GM12878 (cell line): ENCODE data around the gene PTPN18. TPM values are rescaled to one million over a fixed set of nuclear protein-coding genes. Genes with fewer than 3 reads are reported as not detected.

ENCODE experiments used
- ATAC-seq: fragments of 200-7000 bp; cut with Tn5 transposase; 3 replicates; pipeline ENCODE4 v1.9.1; 2020; ENCODE audit warnings: mild to moderate bottlenecking, moderate library complexity
- BruUV-seq: library from RNA; stranded (reverse); fragments of 400-500 nt; replicated peaks from 2 replicates; lab custom pipeline; 2021; lab: Mats Ljungman, UMichigan
- CTCF ChIA-PET: fragments of 300-600 bp; sonication (Branson Sonifier 250); formaldehyde crosslinking; extraction: SDS; loops from one replicate; lab custom pipeline; 2021; ENCODE audit warnings: inconsistent platforms; lab: Yijun Ruan, JAX
- POLR2A ChIA-PET: fragments of 350-600 bp; formaldehyde crosslinking; extraction: SDS; loops from one replicate; lab custom pipeline; 2021; ENCODE audit warnings: inconsistent platforms; lab: Charles Lee
- RAD21 ChIA-PET: fragments of 300-600 bp; sonication (Branson Sonifier 250); formaldehyde crosslinking; loops from one replicate; lab custom pipeline; 2023; ENCODE audit warnings: antibody characterized with exemption; ENCODE audit not compliant: unreplicated experiment; lab: Charles Lee
- SMC1A ChIA-PET: fragments of 300-600 bp; sonication (Branson Sonifier 250); formaldehyde crosslinking; loops from one replicate; lab custom pipeline; 2023; ENCODE audit not compliant: unreplicated experiment, uncharacterized antibody; lab: Charles Lee
- DNase-seq: peaks from one replicate; pipeline ENCODE4 v3.0.0-alpha.2; 2011; ENCODE audit warnings: low read depth, low spot score
- FAIRE-seq: peaks from 3 replicates; lab custom pipeline; 2011; peaks lifted over from hg19 to GRCh38; lab: Jason Lieb, UNC
- H2AFZ ChIP-seq: 2 replicates; pipeline ENCODE4 v1.6.0; 2011; ENCODE audit warnings: low read depth, low read length, control low read depth; ENCODE audit not compliant: control insufficient read depth
- H3K27ac ChIP-seq: 2 replicates; pipeline ENCODE4 v1.5.1; 2011; ENCODE audit warnings: control low read depth; ENCODE audit not compliant: control insufficient read depth, insufficient read depth
- H3K27me3 ChIP-seq, 2 experiments: replicated peaks in 1 of 2; 2 replicates each; pipeline versions ENCODE4 v1.6.0 to v1.6.1; 2011; ENCODE audit warnings: low read length in 1 of 2; ENCODE audit not compliant: control insufficient read depth in 2 of 2, insufficient read depth in 2 of 2
- H3K36me3 ChIP-seq, 2 experiments: 2 replicates each; pipeline ENCODE4 v1.5.1; 2011; ENCODE audit warnings: low read length in 1 of 2; ENCODE audit not compliant: control insufficient read depth in 2 of 2, insufficient read depth in 2 of 2
- H3K4me1 ChIP-seq: 2 replicates; pipeline ENCODE4 v1.6.1; 2011; ENCODE audit warnings: mild to moderate bottlenecking, low read length, moderate library complexity, mixed read lengths; ENCODE audit not compliant: control insufficient read depth, insufficient read depth
- H3K4me2 ChIP-seq: 2 replicates; pipeline ENCODE4 v1.6.0; 2011; ENCODE audit warnings: control low read depth; ENCODE audit not compliant: control insufficient read depth, insufficient read depth
- H3K4me3 ChIP-seq: fragments of 200-600 bp; sonication (generic); 2 replicates; pipeline ENCODE4 v1.5.1; 2016
- H3K79me2 ChIP-seq: 2 replicates; pipeline ENCODE4 v1.6.0; 2011; ENCODE audit warnings: low read length; ENCODE audit not compliant: control insufficient read depth, insufficient read depth
- H3K9ac ChIP-seq: 2 replicates; pipeline ENCODE4 v1.8.0; 2011; ENCODE audit warnings: low read length, control low read depth, mixed read lengths; ENCODE audit not compliant: control insufficient read depth, insufficient read depth
- H3K9me3 ChIP-seq: replicated peaks from 3 replicates; pipeline ENCODE4 v1.5.1; 2011; ENCODE audit warnings: mild to moderate bottlenecking, low read length; ENCODE audit not compliant: control insufficient read depth, insufficient read depth
- H4K20me1 ChIP-seq: 2 replicates; pipeline ENCODE4 v1.6.0; 2011; ENCODE audit not compliant: control insufficient read depth, insufficient read depth
- BRCA1 ChIP-seq: IDR thresholded peaks from 2 replicates; pipeline ENCODE4 v1.6.1; 2011; ENCODE audit warnings: low read depth, low read length, improper control_type of control experiment
- CBX3 ChIP-seq: fragments of 200-600 bp; sonication (generic); IDR thresholded peaks from 2 replicates; pipeline ENCODE4 v1.6.1; 2016; ENCODE audit warnings: low read depth, borderline replicate concordance
- CBX5 ChIP-seq: sonication (generic); IDR thresholded peaks from 2 replicates; pipeline ENCODE4 v1.6.1; 2016; ENCODE audit warnings: low read depth, moderate library complexity, mild to moderate bottlenecking, inconsistent platforms
- EED ChIP-seq: sonication (generic); IDR thresholded peaks from 2 replicates; pipeline ENCODE4 v1.6.1; 2016; ENCODE audit warnings: antibody characterized with exemption, low read depth
- EP300 ChIP-seq, 2 experiments: fragments of 150-350 bp in 1 of 2; IDR thresholded peaks; 2 replicates each; pipeline ENCODE4 v1.6.1; 2011 to 2012; ENCODE audit warnings: low read depth in 2 of 2, low read length in 2 of 2, borderline replicate concordance in 1 of 2, improper control_type of control experiment in 1 of 2, inconsistent platforms in 1 of 2; ENCODE audit not compliant: control insufficient read depth in 1 of 2
- EZH2 ChIP-seq: IDR thresholded peaks from 2 replicates; pipeline ENCODE4 v1.6.1; 2012; ENCODE audit warnings: low read depth, mild to moderate bottlenecking, control low read depth, inconsistent platforms, low read length, borderline replicate concordance; ENCODE audit not compliant: control insufficient read depth
- GATAD2B ChIP-seq: fragments of 450-650 bp; conservative IDR thresholded peaks from 2 replicates; pipeline ENCODE4 v1.6.1; 2017; ENCODE audit warnings: low read depth, mild to moderate bottlenecking, moderate library complexity
- KLF5 ChIP-seq: fragments of 450-650 bp; IDR thresholded peaks from 2 replicates; pipeline ENCODE4 v1.6.1; 2014; ENCODE audit warnings: mild to moderate bottlenecking; ENCODE audit not compliant: partially characterized antibody
- NR2F1 ChIP-seq: fragments of 450-650 bp; conservative IDR thresholded peaks from 2 replicates; pipeline ENCODE4 v1.6.1; 2017; ENCODE audit warnings: mild to moderate bottlenecking
- POLR2AphosphoS2 ChIP-seq: IDR thresholded peaks from 2 replicates; pipeline ENCODE4 v1.6.1; 2011; ENCODE audit warnings: low read depth, mild to moderate bottlenecking, low read length, improper control_type of control experiment, moderate library complexity
- POU2F2 ChIP-seq: IDR thresholded peaks from 3 replicates; pipeline ENCODE4 v1.6.1; 2011; ENCODE audit warnings: low read depth, mild to moderate bottlenecking, low read length, borderline replicate concordance
- SMAD5 ChIP-seq: IDR thresholded peaks from 2 replicates; pipeline ENCODE4 v1.6.1; 2016; ENCODE audit warnings: antibody characterized with exemption, low read depth
- SUZ12 ChIP-seq: fragments of 200-600 bp; sonication (generic); IDR thresholded peaks from one replicate; pipeline ENCODE4 v1.6.1; 2018; ENCODE audit warnings: antibody characterized with exemption, mild to moderate bottlenecking; ENCODE audit not compliant: unreplicated experiment
- ZBED1 ChIP-seq: IDR thresholded peaks from 2 replicates; pipeline ENCODE4 v1.6.1; 2016; ENCODE audit warnings: borderline replicate concordance
- ZNF217 ChIP-seq: fragments of 450-650 bp; IDR thresholded peaks from 2 replicates; pipeline ENCODE4 v1.6.1; 2017; ENCODE audit warnings: antibody characterized with exemption, mild to moderate bottlenecking
- ZNF274 ChIP-seq: IDR thresholded peaks from one replicate; pipeline ENCODE4 v1.8.0; 2011; ENCODE audit not compliant: insufficient read length, insufficient read depth
- WGBS: methylation state at CpG from one replicate; pipeline ENCODE4 v1.1.6; 2016; ENCODE audit warnings: low lambda C conversion rate; ENCODE audit not compliant: insufficient replicate concordance, insufficient coverage; ENCODE audit errors: missing lambda C conversion rate; 5-methylcytosine and 5-hydroxymethylcytosine counted together
- in situ Hi-C: fragments of 300-500 bp; cut with MboI; formaldehyde crosslinking; loops from 9 replicates; pipeline ENCODE4 v1.14.3; 2018; ENCODE audit warnings: mixed read lengths
- intact Hi-C: fragments of 100-400 bp; cut with micrococcal nuclease; formaldehyde crosslinking; loops from one replicate; pipeline ENCODE4 v1.14.2; 2022; ENCODE audit not compliant: unreplicated experiment
- polyA plus RNA-seq, 11 experiments: library from polyadenylated mRNA; depleted of rRNA in 4 of 11; unstranded in 6 of 11; stranded (reverse) in 5 of 11; fragments of >200 nt; fragmentation: Nextera tagmentation in 4 of 11; fragmentation: Illumina TruSeq in 1 of 11; extraction: Ambion mirVana in 4 of 11; extraction: Trizol in 1 of 11; gene quantifications; 1 replicate in 1 of 11; 2 replicates in 10 of 11; pipeline versions ENCODE4 v1.2.1 to v1.2.3, GENCODE V29; 2011 to 2016; ENCODE audit warnings: inconsistent platforms in 2 of 11, missing spikeins in 2 of 11, low read depth in 1 of 11
- total RNA-seq, 4 experiments: library from RNA; depleted of rRNA in 3 of 4; stranded (reverse); fragments of >200 nt in 3 of 4; fragmentation: Illumina TruSeq in 1 of 4; extraction: Trizol in 1 of 4; gene quantifications; 2 replicates each; pipeline versions ENCODE4 v1.2.1 to v1.2.3, GENCODE V29; 2013 to 2021

Gene PTPN18
- total and polyA plus RNA-seq, 10 of the 15 experiments (the other 5 are each of a cell fraction or from before 2014, with no cell fraction given), result 14.8 to 89.9 (median 43.4) TPM

DNA sequence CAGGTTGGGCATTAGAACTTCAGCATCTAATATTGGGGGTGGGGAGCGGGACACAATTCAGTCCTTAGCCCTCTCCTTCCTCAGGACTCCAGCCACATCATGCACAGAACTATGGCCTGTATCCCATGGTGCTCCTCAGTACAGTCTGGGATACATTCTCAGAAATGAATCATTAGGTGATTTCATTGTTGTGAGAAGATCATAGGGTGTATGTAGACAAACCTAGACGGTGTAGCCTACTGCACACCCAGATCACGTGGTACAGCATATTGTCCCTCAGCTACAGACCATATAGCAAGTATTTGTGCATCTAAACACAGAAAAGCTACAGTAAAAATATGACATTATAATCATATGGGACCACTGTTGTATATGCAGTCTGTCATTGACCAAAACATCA is 36.3 kb upstream of the PTPN18 start:
- H3K4me1 ChIP-seq, result no peaks in the 10 kb centered on the region
- H3K4me3 ChIP-seq, result no peak overlapping the region
- intact Hi-C loops, result no loop called here
- WGBS, result 66% methylated on average over 3 of the region's 3 CpGs
- no peak overlapping the region for H3K4me2 ChIP-seq
- no peaks in the 10 kb centered on the region for H3K9me3 ChIP-seq
- no peaks in the 10 kb centered on the region for H3K79me2 ChIP-seq
- ChIA-PET SMC1A (no interaction called here), CTCF (no interaction called here), POLR2A (no interaction called here), RAD21 (no interaction called here)
- H3K36me3 ChIP-seq, result no peaks in the 10 kb centered on the region
- no peak for TF ChIP-seq SMAD5
- no peak for TF ChIP-seq GATAD2B
- TF ChIP-seq ZNF274, result no peak
- no peak for TF ChIP-seq NR2F1
- no peak for TF ChIP-seq CBX3
- TF ChIP-seq BRCA1, result no peak
- TF ChIP-seq EED, result no peak
- TF ChIP-seq ZNF217, result no peak
- TF ChIP-seq POLR2AphosphoS2, result no peak
- no peak for TF ChIP-seq KLF5
- no peak for TF ChIP-seq EP300 (IDR thresholded peaks at IDR 0.05; ENCODE audit: borderline replicate concordance in 1 of 2, control insufficient read depth in 1 of 2, low read depth in 2 of 2, low read length in 2 of 2)
- no peak for TF ChIP-seq ZBED1
- no peak for TF ChIP-seq SUZ12
- no peak for TF ChIP-seq EZH2
- TF ChIP-seq CBX5, result no peak
- no peak for TF ChIP-seq POU2F2
- H4K20me1 ChIP-seq, result no peaks in the 10 kb centered on the region
- no peak overlapping the region for H3K9ac ChIP-seq
- H2AFZ ChIP-seq, result no peak overlapping the region
- FAIRE-seq (no peak), DNase-seq (no peak), ATAC-seq (no peak)
- in situ Hi-C loops, result no loop called here
- H3K27me3 ChIP-seq, result no peaks in the 10 kb centered on the region; a peak in 2 of 4 replicates
- BruUV-seq, result no TSS peak
- H3K27ac ChIP-seq, result no peak overlapping the region
